NCI-H2171 treated with DMSO at 0.1 percent for 48 hours (cell line): ENCODE data around the gene DUSP28.
A peak's percentile ranks its signal among the peaks of the same experiment; 100 is the strongest.

Experiments used
- DNase-seq: peaks from one replicate; lab custom pipeline; 2025; lab: John Stamatoyannopoulos, UW

Gene DUSP28

DNA sequence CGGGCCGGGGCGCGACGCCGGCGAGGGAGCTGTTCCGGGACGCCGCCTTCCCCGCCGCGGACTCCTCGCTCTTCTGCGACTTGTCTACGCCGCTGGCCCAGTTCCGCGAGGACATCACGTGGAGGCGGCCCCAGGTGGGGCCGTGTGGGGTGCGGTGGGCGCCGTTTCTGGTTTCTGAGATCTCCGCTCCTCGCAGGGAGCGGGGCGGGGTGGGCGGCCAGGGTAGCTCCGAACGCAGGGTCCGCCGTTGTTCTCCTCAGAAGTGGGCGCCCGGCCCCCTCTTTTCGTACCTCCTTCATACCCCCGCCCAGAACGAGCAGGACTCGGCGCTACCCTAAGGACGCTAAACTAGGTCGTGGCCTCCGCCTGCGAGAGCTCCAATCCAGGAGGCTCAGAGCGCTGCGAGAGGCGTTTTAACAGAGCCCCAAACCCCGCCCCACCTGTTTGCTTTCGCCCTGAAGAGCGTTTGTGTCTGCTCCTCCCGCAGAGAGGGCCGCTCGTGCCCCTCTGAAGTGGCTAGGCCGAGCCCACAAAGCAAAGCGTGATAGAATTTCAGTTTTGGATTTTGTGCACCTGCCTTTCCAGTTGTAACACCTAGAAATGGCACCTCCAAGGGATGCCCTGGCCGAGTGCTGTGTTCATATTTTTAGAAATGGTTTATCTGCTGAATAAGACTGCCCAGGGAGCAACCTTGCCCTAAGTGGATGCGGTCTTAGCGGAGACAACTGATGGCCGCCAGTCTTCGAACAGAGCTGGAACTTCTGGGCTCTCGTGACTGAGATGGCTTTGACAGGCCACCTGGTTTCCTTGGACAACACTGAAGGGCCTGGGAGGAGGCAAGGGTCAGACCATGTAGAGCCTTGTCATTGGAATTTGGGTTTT is 27.0 kb downstream of the DUSP28 start:
- no peak for DNase-seq

DNA sequence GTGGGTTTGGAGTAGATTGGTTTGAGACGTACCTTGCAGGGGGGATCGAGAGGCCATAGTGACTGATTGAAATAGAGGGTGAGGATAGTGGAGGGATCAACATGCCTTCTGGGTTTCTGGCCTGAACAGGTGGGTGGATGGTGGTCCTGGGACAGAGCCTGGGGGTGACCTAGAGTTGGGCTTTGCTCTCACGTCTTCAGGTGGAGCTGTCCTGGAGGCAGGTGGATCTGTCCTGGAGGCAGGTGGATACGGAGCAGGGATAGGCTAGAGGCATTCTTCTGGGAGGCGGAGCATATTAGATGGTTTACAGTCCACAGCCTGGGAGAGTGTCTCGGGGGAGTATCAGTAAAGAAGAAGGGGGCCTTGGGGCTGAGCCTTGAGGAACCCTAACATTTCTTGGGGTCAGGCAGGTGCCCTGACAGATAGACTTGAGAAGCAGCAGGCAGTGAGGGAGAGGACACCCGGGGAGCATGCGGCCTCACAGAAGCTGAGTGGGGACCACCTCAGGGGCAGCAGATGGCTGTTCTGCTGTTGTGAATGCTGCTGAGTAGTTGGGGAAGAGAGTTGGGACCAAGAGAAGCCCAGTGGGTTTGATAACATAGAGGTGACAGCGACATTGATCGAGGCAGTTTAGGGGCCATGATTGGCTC is 28.0 kb downstream of the DUSP28 start:
- DNase-seq, result no peak

DNA sequence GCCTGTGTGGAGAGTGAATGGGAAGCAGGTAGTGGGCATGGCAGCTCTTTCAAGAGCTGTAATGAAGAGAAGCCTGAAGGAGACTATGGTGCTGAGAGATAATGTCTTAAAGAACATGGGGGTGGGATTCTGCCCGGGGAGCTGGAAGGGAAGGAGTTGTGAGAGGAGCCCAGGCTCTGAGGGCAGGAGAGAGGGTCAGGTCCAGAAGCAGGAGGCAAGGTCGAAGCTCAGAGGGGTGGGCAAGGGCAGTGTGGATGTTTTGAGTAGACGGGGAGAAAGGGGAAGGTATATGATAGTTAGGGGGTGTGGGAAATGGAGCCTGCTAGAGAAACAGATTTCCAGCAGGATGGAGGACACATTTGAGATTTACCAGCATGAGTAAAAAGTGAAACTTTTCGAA is 28.5 kb downstream of the DUSP28 start:
- DNase-seq, result no peak

DNA sequence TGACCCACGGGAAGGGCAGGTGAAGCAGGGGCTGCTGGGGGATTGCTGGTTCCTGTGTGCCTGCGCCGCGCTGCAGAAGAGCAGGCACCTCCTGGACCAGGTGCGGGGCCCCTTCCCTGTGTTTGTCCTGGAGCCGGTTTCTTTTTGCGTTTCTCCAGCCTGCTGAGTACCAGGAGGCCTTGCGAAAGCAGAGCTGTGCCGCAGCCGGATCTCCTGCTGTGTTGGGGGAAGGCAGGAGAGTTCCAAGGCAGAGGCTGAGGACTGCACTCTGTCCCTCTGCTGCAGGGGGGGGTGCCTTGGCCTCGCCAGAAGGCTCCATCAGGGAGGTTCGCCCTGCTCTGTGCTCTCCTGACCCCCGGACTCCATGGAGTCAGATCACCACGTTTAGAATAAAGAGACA is 29.2 kb downstream of the DUSP28 start:
- DNase-seq, result no peak

DNA sequence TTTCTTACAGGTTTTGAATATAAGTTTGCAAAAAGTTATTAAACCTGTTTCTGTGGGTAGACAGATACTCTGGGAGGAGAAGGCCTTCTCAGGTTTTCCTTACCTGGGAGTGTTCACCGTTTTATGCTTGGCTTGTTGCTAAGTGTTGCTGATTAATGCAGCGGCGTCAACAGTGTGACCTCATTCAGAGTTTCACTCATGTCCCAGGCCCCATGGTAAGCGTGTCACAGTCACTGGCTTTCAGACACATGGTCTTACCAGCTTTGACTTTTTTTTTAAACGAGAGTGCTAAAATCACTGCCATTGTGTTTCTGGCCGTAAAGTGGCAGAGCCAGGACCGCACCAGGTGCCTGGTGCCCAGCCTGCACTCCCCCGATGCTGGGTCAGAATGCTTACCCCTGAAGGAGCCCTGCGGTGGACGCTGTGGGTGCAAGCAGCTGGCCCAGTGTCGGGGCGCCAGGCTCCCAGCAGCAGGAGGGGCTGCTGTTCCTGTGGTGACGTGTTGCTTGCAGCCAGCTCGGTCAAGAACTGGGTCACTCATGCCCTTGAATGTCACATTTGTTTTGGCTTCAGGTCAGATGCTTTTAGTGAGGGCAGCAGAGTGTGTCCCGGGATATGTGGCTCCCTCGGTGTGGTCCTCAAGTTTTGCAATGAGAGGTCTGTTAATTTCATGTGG is 29.8 kb downstream of the DUSP28 start:
- no peak for DNase-seq

DNA sequence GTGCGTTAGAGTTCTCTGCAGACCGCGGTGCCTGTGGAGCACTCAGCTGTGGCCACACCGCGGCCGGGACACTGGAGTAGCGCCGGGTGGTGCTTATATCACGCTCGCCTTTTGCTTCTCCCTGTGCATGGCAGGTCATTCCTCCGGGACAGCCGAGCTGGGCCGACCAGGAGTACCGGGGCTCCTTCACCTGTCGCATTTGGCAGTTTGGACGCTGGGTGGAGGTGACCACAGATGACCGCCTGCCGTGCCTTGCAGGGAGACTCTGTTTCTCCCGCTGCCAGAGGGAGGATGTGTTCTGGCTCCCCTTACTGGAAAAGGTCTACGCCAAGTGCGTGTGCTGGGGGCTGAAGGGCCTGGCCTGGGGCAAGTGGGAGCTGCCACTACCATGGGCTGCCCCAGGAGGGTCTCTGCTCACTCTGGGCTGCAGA is 30.5 kb downstream of the DUSP28 start:
- no peak for DNase-seq

DNA sequence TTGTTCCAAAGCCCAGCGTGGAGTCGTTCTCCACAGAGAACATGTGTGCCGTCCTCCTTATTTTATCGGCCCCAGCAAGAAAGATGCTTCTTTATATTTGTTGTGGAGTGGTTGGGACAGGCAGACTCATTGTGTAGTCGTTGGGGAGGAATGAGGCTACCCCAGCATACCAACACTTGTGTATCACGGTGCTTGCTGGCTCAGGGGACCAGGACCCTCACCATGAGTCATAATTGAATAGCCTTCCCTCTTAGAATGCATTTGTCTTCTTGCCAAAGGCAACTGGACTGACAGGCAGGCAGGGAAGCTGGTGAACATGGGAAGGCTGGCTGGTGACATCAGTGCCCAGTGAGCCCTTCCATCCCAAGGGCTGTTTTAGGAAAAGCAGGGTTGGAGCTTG is 31.1 kb downstream of the DUSP28 start:
- no peak for DNase-seq

DNA sequence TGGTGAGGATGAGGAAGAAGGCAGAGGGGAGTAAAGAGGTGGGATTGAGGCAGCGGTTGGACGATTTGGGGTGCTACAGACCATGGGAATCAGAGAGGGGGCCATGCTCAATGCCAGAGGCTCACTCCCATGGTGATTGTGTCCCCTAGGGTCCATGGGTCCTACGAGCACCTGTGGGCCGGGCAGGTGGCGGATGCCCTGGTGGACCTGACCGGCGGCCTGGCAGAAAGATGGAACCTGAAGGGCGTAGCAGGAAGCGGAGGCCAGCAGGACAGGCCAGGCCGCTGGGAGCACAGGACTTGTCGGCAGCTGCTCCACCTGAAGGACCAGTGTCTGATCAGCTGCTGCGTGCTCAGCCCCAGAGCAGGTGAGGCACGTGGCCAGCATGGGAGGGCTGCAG is 31.6 kb downstream of the DUSP28 start:
- DNase-seq, result no peak

DNA sequence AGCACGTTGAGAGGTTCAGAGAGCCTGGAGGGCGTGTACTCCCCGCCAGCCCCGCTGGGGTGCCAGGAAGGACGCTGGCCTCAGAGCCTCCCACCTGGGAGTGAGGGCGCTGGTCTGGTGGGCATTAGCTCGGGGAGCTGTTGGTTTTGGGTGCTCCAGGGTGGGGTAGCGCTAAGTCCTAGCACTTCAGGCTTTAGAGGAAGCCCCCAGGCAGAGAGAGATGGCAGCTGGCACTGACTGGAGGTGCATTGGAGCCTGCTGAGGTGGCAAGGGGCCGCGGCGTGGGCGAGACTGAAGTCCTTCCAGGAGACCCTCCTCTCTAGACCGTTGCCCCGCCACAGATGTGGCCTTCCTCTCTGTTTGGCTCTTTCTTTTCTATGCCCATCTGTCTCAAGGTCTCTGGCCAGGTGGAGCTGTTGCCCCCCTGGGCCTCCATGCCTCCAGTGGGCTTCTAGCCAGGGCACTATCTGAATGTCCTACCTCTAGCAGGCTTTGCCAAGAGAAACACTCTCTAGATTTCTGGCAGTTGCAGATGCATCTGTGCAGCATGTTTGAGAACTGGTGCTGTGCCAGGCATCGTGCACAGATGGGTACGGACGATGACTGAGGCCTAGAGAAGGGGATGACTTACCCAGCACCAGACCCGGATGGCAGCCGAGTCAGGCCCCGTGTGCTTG is 33.0 kb downstream of the DUSP28 start:
- DNase-seq, result no peak

DNA sequence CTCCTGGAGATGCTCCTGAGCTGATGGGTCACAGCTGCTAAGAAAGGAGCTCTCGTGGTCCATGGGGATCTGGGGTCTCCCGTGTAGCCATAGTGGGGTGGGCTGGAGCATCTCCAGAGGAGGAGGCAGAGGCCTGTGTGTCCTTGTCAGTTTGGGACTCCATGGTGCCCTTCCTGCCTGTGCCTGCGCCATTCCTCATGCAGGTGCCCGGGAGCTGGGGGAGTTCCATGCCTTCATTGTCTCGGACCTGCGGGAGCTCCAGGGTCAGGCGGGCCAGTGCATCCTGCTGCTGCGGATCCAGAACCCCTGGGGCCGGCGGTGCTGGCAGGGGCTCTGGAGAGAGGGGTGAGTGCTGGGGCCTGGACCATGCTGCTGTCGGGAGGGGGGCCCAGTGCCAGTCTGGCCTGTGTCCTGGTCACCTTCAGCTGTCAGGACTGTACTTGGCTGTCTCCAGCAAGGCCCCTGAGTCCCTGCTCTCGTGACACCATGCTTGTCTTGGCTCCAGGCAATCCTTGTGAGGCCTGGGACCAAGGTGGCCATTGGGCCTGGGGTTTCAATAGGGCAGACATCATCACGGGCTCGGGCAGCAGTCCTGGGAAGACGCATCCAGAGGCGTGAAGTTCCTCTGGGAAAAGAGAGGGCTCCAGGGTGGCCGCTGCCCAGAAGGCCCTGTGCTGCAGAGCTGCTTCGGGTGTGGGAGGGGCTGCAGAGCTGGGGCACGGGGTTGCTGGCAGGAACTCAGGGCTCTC is 33.7 kb downstream of the DUSP28 start:
- DNase-seq, result no peak

DNA sequence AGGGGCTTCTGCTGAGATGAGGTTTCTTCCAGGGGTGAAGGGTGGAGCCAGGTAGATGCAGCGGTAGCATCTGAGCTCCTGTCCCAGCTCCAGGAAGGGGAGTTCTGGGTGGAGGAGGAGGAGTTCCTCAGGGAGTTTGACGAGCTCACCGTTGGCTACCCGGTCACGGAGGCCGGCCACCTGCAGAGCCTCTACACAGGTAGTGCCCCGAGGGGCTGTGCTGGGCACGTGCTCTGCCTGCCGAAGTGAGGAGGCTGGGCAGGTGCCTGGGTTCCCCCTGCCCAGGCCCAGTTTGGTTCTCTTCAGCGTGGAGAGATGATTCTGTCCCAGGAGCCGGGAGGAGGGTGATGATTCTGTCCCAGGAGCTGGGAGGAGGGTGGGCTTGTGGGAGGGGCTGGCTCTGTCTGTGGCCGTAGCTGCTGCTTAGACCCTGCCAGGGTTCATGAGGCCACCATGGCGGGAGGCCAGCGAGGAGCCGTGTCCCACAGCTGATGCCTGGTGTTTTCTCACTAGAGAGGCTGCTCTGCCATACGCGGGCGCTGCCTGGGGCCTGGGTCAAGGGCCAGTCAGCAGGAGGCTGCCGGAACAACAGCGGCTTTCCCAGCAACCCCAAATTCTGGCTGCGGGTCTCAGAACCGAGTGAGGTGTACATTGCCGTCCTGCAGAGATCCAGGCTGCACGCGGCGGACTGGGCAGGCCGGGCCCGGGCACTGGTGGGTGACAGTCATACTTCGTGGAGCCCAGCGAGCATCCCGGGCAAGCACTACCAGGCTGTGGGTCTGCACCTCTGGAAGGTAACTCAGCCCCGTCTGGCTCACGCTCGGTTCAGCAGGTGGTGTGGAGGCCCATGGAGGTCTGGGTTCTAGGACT is 34.6 kb downstream of the DUSP28 start:
- DNase-seq, result no peak

DNA sequence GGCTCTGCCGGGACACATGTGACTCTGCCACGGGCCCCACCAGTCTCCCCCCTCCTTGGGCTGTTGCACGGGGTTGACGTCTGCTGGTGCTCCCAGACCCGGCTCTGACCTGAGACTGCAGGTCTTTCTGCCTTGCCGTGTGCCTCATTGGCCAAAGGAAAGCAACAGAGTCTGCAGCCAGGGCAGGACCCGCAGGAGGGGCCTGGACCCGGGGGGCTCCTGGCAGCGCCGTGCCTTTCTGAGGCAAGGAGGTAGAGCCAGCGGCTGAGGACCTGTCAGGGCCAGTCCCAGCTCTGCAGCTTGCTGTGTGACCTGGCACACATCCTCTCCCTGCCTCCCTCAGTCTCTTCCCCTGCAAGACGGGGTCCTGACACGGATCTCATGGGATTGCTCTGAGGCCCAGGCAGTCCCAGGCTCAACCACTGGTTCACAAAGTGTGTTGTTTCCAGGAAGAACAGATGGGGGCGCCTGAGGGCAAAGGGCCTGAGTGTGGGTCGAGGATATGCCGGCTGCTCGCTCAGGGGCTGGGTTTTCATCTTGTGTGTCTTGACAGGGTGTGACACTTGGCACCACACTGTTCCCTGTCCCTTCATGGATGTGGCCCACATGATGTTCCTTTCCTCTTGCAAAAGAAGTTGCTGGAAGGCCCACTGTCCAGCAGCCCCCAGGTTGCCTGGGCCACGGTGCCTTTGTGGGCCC is 35.4 kb downstream of the DUSP28 start:
- peak; percentile 1 for DNase-seq

DNA sequence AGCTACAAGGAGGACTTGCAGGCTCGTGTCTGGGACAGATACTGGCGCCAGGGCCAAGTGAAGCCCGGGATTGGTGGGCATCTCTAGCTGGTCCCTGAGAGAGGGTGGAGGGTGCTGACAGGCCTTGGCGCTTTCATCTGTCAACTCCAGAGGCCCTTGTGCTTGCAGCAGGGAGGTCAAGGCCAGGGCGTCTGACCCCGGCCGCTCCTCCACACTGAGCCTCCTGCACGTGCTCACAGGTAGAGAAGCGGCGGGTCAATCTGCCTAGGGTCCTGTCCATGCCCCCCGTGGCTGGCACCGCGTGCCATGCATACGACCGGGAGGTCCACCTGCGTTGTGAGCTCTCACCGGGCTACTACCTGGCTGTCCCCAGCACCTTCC is 35.9 kb downstream of the DUSP28 start:
- no peak for DNase-seq

DNA sequence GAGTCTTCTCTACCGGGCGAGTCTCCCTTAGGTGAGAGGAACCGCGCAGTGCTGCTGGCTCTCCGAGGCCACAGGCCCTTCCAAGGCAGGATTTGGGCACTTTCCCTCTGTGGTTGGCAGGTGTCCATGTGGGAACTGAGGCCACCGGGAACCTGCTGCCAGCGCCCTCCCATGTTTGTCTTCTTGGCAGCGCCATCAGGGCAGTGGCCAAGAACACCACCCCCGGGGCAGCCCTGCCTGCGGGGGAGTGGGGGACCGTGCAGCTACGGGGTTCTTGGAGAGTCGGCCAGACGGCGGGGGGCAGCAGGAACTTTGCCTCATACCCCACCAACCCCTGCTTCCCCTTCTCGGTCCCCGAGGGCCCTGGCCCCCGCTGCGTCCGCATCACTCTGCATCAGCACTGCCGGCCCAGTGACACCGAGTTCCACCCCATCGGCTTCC is 36.4 kb downstream of the DUSP28 start:
- no peak for DNase-seq

DNA sequence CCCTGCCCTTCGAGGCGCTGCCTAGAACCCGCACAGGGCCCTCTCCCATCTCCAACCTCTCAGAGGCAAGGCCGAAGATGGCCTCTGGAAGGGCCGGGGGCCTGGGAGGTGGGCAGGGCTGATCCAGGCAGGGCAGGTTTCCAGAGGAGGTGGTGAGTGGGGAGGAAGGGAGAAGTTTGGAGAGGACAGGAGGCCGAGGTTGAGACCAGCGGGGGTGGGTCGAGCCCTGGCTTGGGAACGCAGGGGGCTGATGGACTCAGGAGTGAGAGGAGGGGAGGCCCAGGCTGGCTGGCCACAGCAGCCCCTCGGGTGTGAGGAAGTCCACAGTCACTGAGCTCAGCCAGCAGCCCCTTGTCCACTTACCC is 36.9 kb downstream of the DUSP28 start:
- no peak for DNase-seq

DNA sequence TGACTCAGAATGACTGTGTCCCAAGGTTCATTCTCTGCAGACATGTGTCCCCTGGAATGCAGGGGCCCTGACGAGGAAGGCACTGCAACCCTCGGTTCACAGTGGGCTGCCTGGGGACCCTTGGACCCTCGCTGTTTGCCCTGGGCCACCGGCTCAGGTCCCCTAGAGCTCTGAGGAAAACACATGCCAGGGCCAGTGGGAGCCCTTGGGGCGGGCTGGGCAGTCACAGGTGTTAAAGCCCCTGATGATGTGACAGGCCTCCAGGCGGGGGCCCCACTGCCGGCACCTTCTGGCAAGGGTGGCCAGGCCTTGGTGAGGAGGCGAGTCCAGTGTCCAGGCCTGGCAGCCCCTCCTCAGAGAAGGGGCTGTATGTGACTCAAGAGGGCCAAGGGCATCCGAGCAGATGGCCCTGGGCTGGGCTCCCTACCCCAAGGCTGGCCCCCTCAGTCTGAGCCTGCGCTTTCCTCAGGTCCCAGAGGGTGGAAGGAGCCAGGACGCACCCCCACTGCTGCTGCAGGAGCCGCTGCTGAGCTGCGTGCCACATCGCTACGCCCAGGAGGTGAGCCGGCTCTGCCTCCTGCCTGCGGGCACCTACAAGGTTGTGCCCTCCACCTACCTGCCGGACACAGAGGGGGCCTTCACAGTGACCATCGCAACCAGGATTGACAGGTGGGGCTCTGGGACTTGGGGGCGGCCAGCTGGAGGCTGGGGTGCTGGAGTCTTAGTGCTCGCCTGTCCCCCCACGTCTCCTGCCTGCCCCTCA is 37.4 kb downstream of the DUSP28 start:
- no peak for DNase-seq

DNA sequence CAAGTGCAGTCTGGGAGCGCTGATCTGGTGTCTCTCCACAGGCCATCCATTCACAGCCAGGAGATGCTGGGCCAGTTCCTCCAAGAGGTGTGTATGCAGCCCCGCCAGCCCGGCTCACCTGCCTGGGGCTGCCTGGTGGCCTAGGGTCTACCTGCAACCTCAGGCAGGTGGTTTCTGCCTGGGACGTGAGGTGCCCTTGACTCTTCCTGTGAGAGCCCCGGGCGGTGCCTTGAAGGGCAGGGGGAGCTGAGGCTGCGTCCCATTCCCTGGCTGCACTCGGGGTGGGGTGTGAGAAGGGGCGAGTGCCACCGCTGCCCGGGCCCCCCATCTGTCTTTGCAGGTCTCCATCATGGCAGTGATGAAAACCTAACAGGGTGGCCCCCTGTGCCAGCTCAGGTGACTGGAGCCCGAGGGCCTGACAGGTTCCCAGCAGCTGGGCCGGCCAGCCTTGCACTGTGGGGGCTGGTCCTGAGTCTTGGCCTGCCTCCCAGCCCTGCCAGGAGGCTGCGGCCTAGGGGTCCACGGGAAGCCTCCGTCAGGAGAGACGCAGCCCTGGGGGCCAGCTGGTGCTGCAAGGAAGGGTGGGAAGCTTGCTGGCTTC is 38.3 kb downstream of the DUSP28 start:
- DNase-seq, result no peak

DNA sequence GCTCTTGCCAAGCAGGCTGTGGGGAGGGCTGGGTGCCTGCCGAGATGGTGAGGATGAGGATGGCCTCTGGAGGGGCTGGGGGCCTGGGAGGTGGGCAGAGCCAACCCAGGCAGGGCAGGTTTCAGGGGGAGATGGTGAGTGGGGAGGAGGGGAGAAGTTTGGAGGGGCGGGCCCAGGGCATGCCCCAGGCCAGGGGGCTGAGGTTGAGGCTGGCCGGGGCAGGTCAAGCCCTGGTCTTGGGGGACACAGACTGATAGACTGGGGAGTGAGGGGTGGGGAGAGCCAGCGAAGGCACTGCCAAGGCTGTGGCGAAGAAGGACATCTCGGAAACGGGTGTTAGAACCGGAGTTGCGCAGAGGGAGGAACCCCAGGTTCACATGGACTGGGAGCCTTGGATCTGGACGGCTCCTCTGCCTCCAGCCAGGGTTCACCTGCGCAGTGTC is 39.0 kb downstream of the DUSP28 start:
- DNase-seq, result no peak

DNA sequence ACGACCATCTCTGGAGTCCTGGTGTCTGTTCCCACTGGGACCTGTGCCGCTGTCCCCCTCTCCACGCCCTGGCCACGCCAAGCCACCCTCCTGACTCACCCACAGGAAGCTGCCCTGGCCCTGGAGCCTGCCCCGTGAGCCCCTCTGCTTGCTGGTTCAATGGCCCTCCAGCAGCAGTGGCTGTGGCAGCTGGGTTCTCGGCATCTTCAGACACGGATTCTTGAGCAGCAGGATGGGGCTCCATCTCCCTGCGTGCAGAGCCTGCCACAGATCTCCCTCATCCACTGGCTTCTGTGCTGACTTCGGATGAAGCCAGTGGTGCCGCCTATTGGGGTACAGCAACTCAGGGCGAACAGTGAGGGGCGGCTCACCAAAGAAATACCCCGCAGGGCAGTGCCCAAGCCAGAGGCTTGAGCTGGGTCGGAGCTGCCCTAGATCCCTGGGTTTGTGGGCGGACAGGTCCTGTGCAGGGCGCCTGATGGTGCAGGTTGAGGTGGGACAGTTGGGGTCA is 40.3 kb downstream of the DUSP28 start:
- no peak for DNase-seq
